ENCODE results near the gene BBS4. TPM values are rescaled to one million over a fixed set of nuclear protein-coding genes. Genes with fewer than 3 reads are reported as not detected.

The BBS4 gene
- total RNA-seq, 1 experiment from 2014 or later, result 17.9 TPM

DNA sequence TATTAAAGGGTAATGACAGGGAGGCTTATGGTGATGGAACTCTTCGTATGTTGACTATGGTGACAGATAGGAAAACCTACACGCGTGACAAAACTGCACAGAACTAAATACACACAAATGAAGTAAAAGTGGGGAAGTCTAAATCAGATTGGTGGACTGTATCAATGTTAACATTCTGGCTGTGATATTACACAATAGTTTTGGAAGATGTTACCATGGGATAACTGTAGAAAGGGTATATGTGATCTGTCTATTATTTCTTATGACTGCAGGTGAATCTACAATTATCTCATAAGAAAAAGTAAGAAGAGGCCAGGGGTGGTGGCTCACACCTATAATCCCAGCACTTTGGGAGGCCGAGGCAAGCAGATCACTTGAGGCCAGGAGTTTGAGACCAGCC lies 9.2 kb upstream of the BBS4 start:
- BruUV-seq (replicated peaks), result no TSS peak
- no peak overlapping the region for H3K27ac ChIP-seq (ENCODE audit: low read length)
- H3K4me3 ChIP-seq (ENCODE audit: low read depth in 2 of 2, low read length in 2 of 2), result no peak overlapping the region
- intact Hi-C loops (cut with micrococcal nuclease; ENCODE audit: unreplicated experiment), result no loop called here
- TF ChIP-seq TCF7L2 (IDR thresholded peaks at IDR 0.05; ENCODE audit: low read depth, low read length) (no peak), REST (IDR thresholded peaks at IDR 0.05; ENCODE audit: insufficient read depth in 1 of 2, low read depth in 2 of 2, low read length in 1 of 2) (no peak), SIN3A (IDR thresholded peaks at IDR 0.05; ENCODE audit: borderline replicate concordance, insufficient read depth, low read depth, low read length) (no peak), POLR2AphosphoS5 (IDR thresholded peaks at IDR 0.05; ENCODE audit: low read depth, low read length) (no peak)
- TF ChIP-seq, protein P1, sequence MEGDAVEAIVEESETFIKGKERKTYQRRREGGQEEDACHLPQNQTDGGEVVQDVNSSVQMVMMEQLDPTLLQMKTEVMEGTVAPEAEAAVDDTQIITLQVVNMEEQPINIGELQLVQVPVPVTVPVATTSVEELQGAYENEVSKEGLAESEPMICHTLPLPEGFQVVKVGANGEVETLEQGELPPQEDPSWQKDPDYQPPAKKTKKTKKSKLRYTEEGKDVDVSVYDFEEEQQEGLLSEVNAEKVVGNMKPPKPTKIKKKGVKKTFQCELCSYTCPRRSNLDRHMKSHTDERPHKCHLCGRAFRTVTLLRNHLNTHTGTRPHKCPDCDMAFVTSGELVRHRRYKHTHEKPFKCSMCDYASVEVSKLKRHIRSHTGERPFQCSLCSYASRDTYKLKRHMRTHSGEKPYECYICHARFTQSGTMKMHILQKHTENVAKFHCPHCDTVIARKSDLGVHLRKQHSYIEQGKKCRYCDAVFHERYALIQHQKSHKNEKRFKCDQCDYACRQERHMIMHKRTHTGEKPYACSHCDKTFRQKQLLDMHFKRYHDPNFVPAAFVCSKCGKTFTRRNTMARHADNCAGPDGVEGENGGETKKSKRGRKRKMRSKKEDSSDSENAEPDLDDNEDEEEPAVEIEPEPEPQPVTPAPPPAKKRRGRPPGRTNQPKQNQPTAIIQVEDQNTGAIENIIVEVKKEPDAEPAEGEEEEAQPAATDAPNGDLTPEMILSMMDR (IDR thresholded peaks at IDR 0.05), result no peak
- no peaks in the 10 kb centered on the region for H3K36me3 ChIP-seq (ENCODE audit: control insufficient read depth, insufficient read depth, low read length)
- no peak for DNase-seq (ENCODE audit: low read depth, low spot score)
- in situ Hi-C loops (cut with HindIII; ENCODE audit: low pct_unique_long_range_greater_than_20kb, low sequenced_read_pairs), result no loop called here
- no peak for ATAC-seq
- H3K4me1 ChIP-seq (ENCODE audit: control insufficient read depth, insufficient read depth, low read length), result no peaks in the 10 kb centered on the region
- CTCF ChIA-PET, result no interaction called here
- no peaks in the 10 kb centered on the region for H3K9me3 ChIP-seq (ENCODE audit: control insufficient read depth, insufficient read depth, low read depth, low read length)
- no peaks in the 10 kb centered on the region; the same call in 1 of the 2 replicates for H3K27me3 ChIP-seq (ENCODE audit: control insufficient read depth, insufficient read depth, low read length)
- POLR2A ChIA-PET, result no interaction called here

GRCh38 chr15:72680931-72681330 lies 5.1 kb upstream of the BBS4 start:
- POLR2A ChIA-PET, result interaction anchor here (0.6 kb wide), 1 partner anchor 21 kb away, joined by 3 read pairs; no protein-coding TSS in a partner anchor
- ATAC-seq, result no peak
- TF ChIP-seq POLR2AphosphoS5 (IDR thresholded peaks at IDR 0.05; ENCODE audit: low read depth, low read length), result no peak
- TF ChIP-seq TCF7L2 (IDR thresholded peaks at IDR 0.05; ENCODE audit: low read depth, low read length), result no peak
- no peak for TF ChIP-seq SIN3A (IDR thresholded peaks at IDR 0.05; ENCODE audit: borderline replicate concordance, insufficient read depth, low read depth, low read length)
- no peak for TF ChIP-seq REST (IDR thresholded peaks at IDR 0.05; ENCODE audit: insufficient read depth in 1 of 2, low read depth in 2 of 2, low read length in 1 of 2)
- TF ChIP-seq, protein P1 (IDR thresholded peaks at IDR 0.05), result no peak
- in situ Hi-C loops (cut with HindIII; ENCODE audit: low pct_unique_long_range_greater_than_20kb, low sequenced_read_pairs), result no loop called here
- CTCF ChIA-PET, result interaction anchor here (0.6 kb wide), 1 partner anchor 155 kb away, joined by 10 read pairs; no protein-coding TSS in a partner anchor
- no TSS peak for BruUV-seq (replicated peaks)
- intact Hi-C loops (cut with micrococcal nuclease; ENCODE audit: unreplicated experiment), result no loop called here
- no peak overlapping the region for H3K27ac ChIP-seq (ENCODE audit: low read length)
- H3K27me3 ChIP-seq (ENCODE audit: control insufficient read depth, insufficient read depth, low read length), result no peaks in the 10 kb centered on the region
- H3K4me3 ChIP-seq (ENCODE audit: low read depth in 2 of 2, low read length in 2 of 2), result no peak overlapping the region
- peaks cover 4% of the 10 kb centered on the region for H3K4me1 ChIP-seq (ENCODE audit: control insufficient read depth, insufficient read depth, low read length)
- no peak for DNase-seq (ENCODE audit: low read depth, low spot score)
- H3K9me3 ChIP-seq (ENCODE audit: control insufficient read depth, insufficient read depth, low read depth, low read length), result no peaks in the 10 kb centered on the region
- H3K36me3 ChIP-seq (ENCODE audit: control insufficient read depth, insufficient read depth, low read length), result no peaks in the 10 kb centered on the region; the same call in 1 of the 2 replicates

Data from Panc1 (cell line).